PC-3 (cell line): ENCODE measurements around the gene SNX15. TPM values are rescaled to one million over a fixed set of nuclear protein-coding genes. Genes with fewer than 3 reads are reported as not detected.

Experiments
- ATAC-seq: fragments of 200-7000 bp; cut with Tn5 transposase; 2 replicates; pipeline ENCODE4 v1.9.1; 2020; ENCODE audit warnings: mild to moderate bottlenecking, moderate library complexity
- BruUV-seq: library from RNA; stranded (reverse); fragments of 400-500 nt; replicated peaks from 2 replicates; lab custom pipeline; 2021; lab: Mats Ljungman, UMichigan
- CTCF ChIA-PET: fragments of 300-600 bp; sonication (Branson Sonifier 250); formaldehyde crosslinking; loops from one replicate; lab custom pipeline; 2022; ENCODE audit warnings: antibody characterized with exemption; lab: Charles Lee
- POLR2A ChIA-PET: fragments of 300-600 bp; sonication (Branson Sonifier 250); formaldehyde crosslinking; loops from one replicate; lab custom pipeline; 2022; ENCODE audit warnings: antibody characterized with exemption; ENCODE audit not compliant: unreplicated experiment; lab: Charles Lee
- DNase-seq: peaks from one replicate; pipeline ENCODE4 v3.0.0-alpha.2; 2015
- H2AFZ ChIP-seq: fragments of 300-600 bp; sonication (generic); 2 replicates; pipeline ENCODE4 v1.6.0; 2016; ENCODE audit warnings: antibody characterized with exemption, low read length
- H3F3A ChIP-seq: fragments of 300-600 bp; sonication (generic); one replicate; pipeline ENCODE4 v1.6.0; 2017; ENCODE audit warnings: antibody characterized with exemption, low read length, control low read depth, mild to moderate bottlenecking; ENCODE audit not compliant: unreplicated experiment
- H3K27ac ChIP-seq: fragments of 300-600 bp; sonication (generic); 2 replicates; pipeline ENCODE4 v1.5.1; 2016; ENCODE audit warnings: mild to moderate bottlenecking, low read length
- H3K27me3 ChIP-seq: fragments of 300-600 bp; sonication (generic); 2 replicates; pipeline ENCODE4 v1.6.1; 2016; ENCODE audit warnings: low read length, mixed read lengths
- H3K36me3 ChIP-seq: fragments of 300-600 bp; sonication (generic); 2 replicates; pipeline ENCODE4 v1.6.1; 2016; ENCODE audit warnings: low read depth, mixed run types, low read length, mixed read lengths
- H3K4me1 ChIP-seq: fragments of 300-600 bp; sonication (generic); 2 replicates; pipeline ENCODE4 v1.5.1; 2016; ENCODE audit warnings: low read length; ENCODE audit not compliant: insufficient read depth
- H3K4me2 ChIP-seq: fragments of 300-600 bp; sonication (generic); 2 replicates; pipeline ENCODE4 v1.6.0; 2016; ENCODE audit warnings: low read length
- H3K4me3 ChIP-seq: fragments of 300-600 bp; sonication (generic); 2 replicates; pipeline ENCODE4 v1.5.1; 2016; ENCODE audit warnings: mild to moderate bottlenecking, low read length, mixed read lengths
- H3K79me2 ChIP-seq: fragments of 300-600 bp; sonication (generic); 2 replicates; pipeline ENCODE4 v1.6.1; 2017; ENCODE audit warnings: low read length, mixed read lengths
- H3K9ac ChIP-seq: fragments of 300-600 bp; sonication (generic); 2 replicates; pipeline ENCODE4 v1.6.0; 2016; ENCODE audit warnings: mild to moderate bottlenecking, low read length
- H3K9me2 ChIP-seq: fragments of 300-600 bp; sonication (generic); replicated peaks from 2 replicates; pipeline ENCODE4 v1.6.1; 2016; ENCODE audit warnings: mixed run types, low read length, mixed read lengths
- H3K9me3 ChIP-seq: fragments of 300-600 bp; sonication (generic); 2 replicates; pipeline ENCODE4 v1.6.1; 2016; ENCODE audit warnings: low read length, mixed read lengths
- H4K20me1 ChIP-seq: fragments of 300-600 bp; sonication (generic); 2 replicates; pipeline ENCODE4 v1.6.1; 2016; ENCODE audit warnings: low read length, mixed read lengths
- EZH2 ChIP-seq: fragments of 300-600 bp; sonication (generic); IDR thresholded peaks from one replicate; pipeline ENCODE4 v1.6.1; 2017; ENCODE audit warnings: antibody characterized with exemption, mild to moderate bottlenecking, low read length; ENCODE audit not compliant: unreplicated experiment
- EZH2phosphoT487 ChIP-seq: fragments of 300-600 bp; sonication (generic); IDR thresholded peaks from 2 replicates; pipeline ENCODE4 v1.6.1; 2018; ENCODE audit warnings: mild to moderate bottlenecking, antibody characterized with exemption, low read length, borderline replicate concordance
- intact Hi-C: fragments of 100-400 bp; cut with micrococcal nuclease; formaldehyde crosslinking; loops from 2 replicates; pipeline ENCODE4 v1.9.0; 2023
- total RNA-seq: library from RNA; depleted of rRNA; stranded (reverse); fragments of >200 nt; gene quantifications from 2 replicates; pipeline ENCODE4 v1.2.3, GENCODE V29; 2014
- TF ChIP-seq, protein P1 (sequence below): fragments of 300-600 bp; sonication (generic); conservative IDR thresholded peaks from 2 replicates; pipeline ENCODE4 v1.5.1; 2017; ENCODE audit warnings: antibody characterized with exemption, low read depth, mild to moderate bottlenecking, low read length

SNX15 gene
- total RNA-seq, 1 experiment from 2014 or later: 40.4 TPM

DNA sequence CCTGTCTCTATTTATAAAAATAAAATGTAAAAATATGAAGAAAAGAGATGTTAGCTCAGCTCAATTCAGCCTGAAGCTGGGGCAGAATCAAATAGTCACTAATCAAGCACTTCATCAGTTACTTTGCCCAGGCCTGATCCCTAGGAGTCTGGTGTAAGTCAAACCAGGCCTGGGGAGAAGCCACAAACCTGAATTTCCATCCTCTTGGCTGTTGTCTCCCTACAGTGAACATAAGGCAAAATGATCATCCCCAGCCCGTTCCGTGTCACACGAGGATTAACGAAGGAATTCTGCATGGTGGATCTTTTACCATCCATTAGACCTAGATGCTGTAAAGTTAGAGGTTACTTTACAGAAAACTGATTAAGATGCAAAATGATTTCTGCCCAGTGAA is 37.6 kb downstream of the SNX15 start:
- Histone ChIP-seq H3K79me2 (no peaks in the 10 kb centered on the region), H4K20me1 (no peaks in the 10 kb centered on the region), H3K36me3 (no peaks in the 10 kb centered on the region), H3K4me3 (no peak overlapping the region), H3K4me1 (no peaks in the 10 kb centered on the region), H3K27me3 (no peaks in the 10 kb centered on the region), H3K9ac (no peak overlapping the region), H3K9me3 (no peaks in the 10 kb centered on the region), H2AFZ (no peak overlapping the region), H3K4me2 (no peak overlapping the region), H3K9me2 (no peaks in the 10 kb centered on the region), H3F3A (no peaks in the 10 kb centered on the region), H3K27ac (no peak overlapping the region)
- ATAC-seq: no peak
- ChIA-PET CTCF (no interaction called here), POLR2A (no interaction called here)
- BruUV-seq: no TSS peak
- TF ChIP-seq, protein P1, sequence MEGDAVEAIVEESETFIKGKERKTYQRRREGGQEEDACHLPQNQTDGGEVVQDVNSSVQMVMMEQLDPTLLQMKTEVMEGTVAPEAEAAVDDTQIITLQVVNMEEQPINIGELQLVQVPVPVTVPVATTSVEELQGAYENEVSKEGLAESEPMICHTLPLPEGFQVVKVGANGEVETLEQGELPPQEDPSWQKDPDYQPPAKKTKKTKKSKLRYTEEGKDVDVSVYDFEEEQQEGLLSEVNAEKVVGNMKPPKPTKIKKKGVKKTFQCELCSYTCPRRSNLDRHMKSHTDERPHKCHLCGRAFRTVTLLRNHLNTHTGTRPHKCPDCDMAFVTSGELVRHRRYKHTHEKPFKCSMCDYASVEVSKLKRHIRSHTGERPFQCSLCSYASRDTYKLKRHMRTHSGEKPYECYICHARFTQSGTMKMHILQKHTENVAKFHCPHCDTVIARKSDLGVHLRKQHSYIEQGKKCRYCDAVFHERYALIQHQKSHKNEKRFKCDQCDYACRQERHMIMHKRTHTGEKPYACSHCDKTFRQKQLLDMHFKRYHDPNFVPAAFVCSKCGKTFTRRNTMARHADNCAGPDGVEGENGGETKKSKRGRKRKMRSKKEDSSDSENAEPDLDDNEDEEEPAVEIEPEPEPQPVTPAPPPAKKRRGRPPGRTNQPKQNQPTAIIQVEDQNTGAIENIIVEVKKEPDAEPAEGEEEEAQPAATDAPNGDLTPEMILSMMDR: no peak
- TF ChIP-seq EZH2phosphoT487 (no peak), EZH2 (no peak)
- intact Hi-C loops: no loop called here
- no peak for DNase-seq

DNA sequence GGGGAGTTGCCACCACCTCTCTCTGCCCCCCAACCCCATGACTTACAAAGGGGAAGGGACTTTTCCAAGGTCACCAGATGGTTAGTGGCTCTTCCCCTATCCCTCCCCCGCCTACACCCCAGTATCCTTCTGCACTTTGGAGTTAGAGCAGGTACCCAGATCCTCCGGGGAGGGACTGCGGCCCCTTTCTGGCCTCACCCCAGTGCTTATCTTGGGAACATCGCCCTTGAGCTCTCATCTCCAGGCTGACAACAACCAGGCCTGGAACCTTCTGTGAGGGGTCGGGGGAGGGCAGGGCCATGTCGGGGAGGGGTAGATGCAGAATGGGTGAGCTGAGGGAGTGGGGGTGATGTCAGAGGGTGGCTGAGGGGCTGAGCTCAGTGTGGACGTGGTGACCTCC is 38.6 kb downstream of the SNX15 start:
- ATAC-seq: no peak
- H3K27ac ChIP-seq: no peak overlapping the region
- H4K20me1 ChIP-seq: no peaks in the 10 kb centered on the region
- CTCF ChIA-PET: no interaction called here
- no peaks in the 10 kb centered on the region for H3K36me3 ChIP-seq
- H3K4me1 ChIP-seq: no peaks in the 10 kb centered on the region
- H2AFZ ChIP-seq: no peak overlapping the region
- H3K4me3 ChIP-seq: no peak overlapping the region
- no peaks in the 10 kb centered on the region for H3F3A ChIP-seq
- POLR2A ChIA-PET: no interaction called here
- intact Hi-C loops: no loop called here
- no peaks in the 10 kb centered on the region for H3K9me3 ChIP-seq
- no TSS peak for BruUV-seq
- DNase-seq: no peak
- TF ChIP-seq, protein P1: no peak
- no peak for TF ChIP-seq EZH2
- no peak for TF ChIP-seq EZH2phosphoT487
- H3K79me2 ChIP-seq: no peaks in the 10 kb centered on the region
- no peaks in the 10 kb centered on the region for H3K9me2 ChIP-seq
- H3K27me3 ChIP-seq: no peaks in the 10 kb centered on the region
- no peak overlapping the region for H3K4me2 ChIP-seq
- H3K9ac ChIP-seq: no peak overlapping the region

DNA sequence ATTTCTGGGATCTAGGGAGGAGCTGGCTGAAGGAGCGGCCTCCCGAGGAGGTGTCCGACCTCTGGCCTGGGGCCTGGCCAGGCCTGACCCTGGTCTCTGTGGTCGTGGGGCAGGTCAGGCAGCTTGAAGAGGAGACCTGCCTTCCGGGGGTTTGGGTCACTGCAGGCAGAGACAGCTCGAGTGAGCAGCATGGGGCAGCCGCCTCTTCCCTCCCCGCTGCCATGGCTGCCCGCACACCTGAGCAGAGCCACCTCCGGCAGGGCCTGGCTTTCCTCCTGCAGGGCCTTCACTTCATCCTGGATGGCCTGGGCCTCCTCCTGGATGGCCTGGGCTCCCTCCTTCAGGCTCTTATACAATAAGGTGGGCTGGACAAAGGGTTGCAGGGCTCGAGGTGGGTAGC is 39.1 kb downstream of the SNX15 start:
- ATAC-seq (no peak), DNase-seq (no peak)
- intact Hi-C loops: no loop called here
- H3K9me3 ChIP-seq: no peaks in the 10 kb centered on the region
- H3K27ac ChIP-seq: no peak overlapping the region
- BruUV-seq: no TSS peak
- TF ChIP-seq EZH2phosphoT487 (no peak), EZH2 (no peak)
- TF ChIP-seq, protein P1: no peak
- H3K79me2 ChIP-seq: no peaks in the 10 kb centered on the region
- no peak overlapping the region for H3K9ac ChIP-seq
- no peak overlapping the region for H3K4me2 ChIP-seq
- CTCF ChIA-PET: no interaction called here
- POLR2A ChIA-PET: no interaction called here
- H3K4me3 ChIP-seq: no peak overlapping the region
- no peaks in the 10 kb centered on the region for H3K4me1 ChIP-seq
- no peaks in the 10 kb centered on the region for H4K20me1 ChIP-seq
- H2AFZ ChIP-seq: no peak overlapping the region
- no peaks in the 10 kb centered on the region for H3K27me3 ChIP-seq
- H3K9me2 ChIP-seq: no peaks in the 10 kb centered on the region
- no peaks in the 10 kb centered on the region for H3K36me3 ChIP-seq
- H3F3A ChIP-seq: no peaks in the 10 kb centered on the region
